HEK293T (cell line): Measurements from ENCODE around the gene NGRN.

Experiments used
- ELF4 ChIP-seq: fragments of 450-650 bp; IDR thresholded peaks from 2 replicates; pipeline ENCODE4 v1.6.1; 2017; ENCODE audit warnings: antibody characterized with exemption
- SUZ12 ChIP-seq: fragments of 450-650 bp; IDR thresholded peaks from 2 replicates; pipeline ENCODE4 v1.6.1; 2016; ENCODE audit warnings: mild to moderate bottlenecking

GRCh38 chr15:90316139-90316538 lies 50.7 kb downstream of the NGRN start:
- no peak for TF ChIP-seq SUZ12
- no peak for TF ChIP-seq ELF4
